Glomerular visceral epithelial cell (primary cell): Measurements from ENCODE around the gene ACRBP.
"Not testable (repeated sequence)": the region's sequence is repeated elsewhere in the genome, so short reads cannot be mapped to it uniquely, and the experiment has no call there.

ENCODE experiments used
- DNase-seq: peaks from one replicate; pipeline ENCODE4 v3.0.0-alpha.2; 2016; ENCODE audit errors: extremely low spot score

Gene ACRBP

GRCh38 chr12:6614513-6615172, 32.6 kb downstream of the ACRBP start:
- no peak for DNase-seq

- peak; percentile 93 for DNase-seq
Measured at GRCh38 chr12:6613776-6614512, 33.3 kb downstream of the ACRBP start.

GRCh38 chr12:6613015-6613775, 34.0 kb downstream of the ACRBP start:
- DNase-seq, result peak; percentile 84

GRCh38 chr12:6612652-6613014, 34.6 kb downstream of the ACRBP start:
- DNase-seq, result no peak

GRCh38 chr12:6612247-6612646, 35.0 kb downstream of the ACRBP start:
- no peak for DNase-seq

GRCh38 chr12:6608592-6609281, 38.5 kb downstream of the ACRBP start:
- DNase-seq, result no peak

GRCh38 chr12:6607751-6608591, 39.3 kb downstream of the ACRBP start:
- peak; percentile 82 for DNase-seq

- DNase-seq, result peak; percentile 38
Measured at GRCh38 chr12:6606331-6607131, 40.7 kb downstream of the ACRBP start.

GRCh38 chr12:6605421-6606330, 41.6 kb downstream of the ACRBP start:
- DNase-seq, result peak; percentile 32

- DNase-seq, result no peak
Measured at GRCh38 chr12:6604259-6605029, 42.8 kb downstream of the ACRBP start.

GRCh38 chr12:6603095-6603567, 44.1 kb downstream of the ACRBP start:
- peak; percentile 44 for DNase-seq

GRCh38 chr12:6602526-6602925, 44.7 kb downstream of the ACRBP start:
- no peak for DNase-seq

GRCh38 chr12:6595673-6596072, 51.6 kb downstream of the ACRBP start:
- DNase-seq, result not testable (repeated sequence)

- no peak for DNase-seq
Measured at GRCh38 chr12:6592087-6592486, 55.1 kb downstream of the ACRBP start.
